GM18508 (cell line): ENCODE data around the gene MAP4K3.
"Not testable (repeated sequence)": the region's sequence is repeated elsewhere in the genome, so short reads cannot be mapped to it uniquely, and the experiment has no call there.

Source experiments
- ATAC-seq: cut with Tn5 transposase; IDR thresholded peaks from one replicate; pipeline ENCODE4 v1.9.1; 2021; ENCODE audit warnings: moderate number of reproducible peaks; ENCODE audit not compliant: insufficient read depth, unreplicated experiment

MAP4K3 gene

GRCh38 chr2:39413063-39413737 lies 23.9 kb downstream of the MAP4K3 start:
- ATAC-seq: no peak

GRCh38 chr2:39411181-39411944 lies 25.7 kb downstream of the MAP4K3 start:
- no peak for ATAC-seq

- ATAC-seq: no peak
Measured at GRCh38 chr2:39409697-39410389, 27.2 kb downstream of the MAP4K3 start.

- ATAC-seq: peak; percentile 41
Measured at GRCh38 chr2:39408351-39409136, 28.5 kb downstream of the MAP4K3 start.

- no peak for ATAC-seq
Measured at GRCh38 chr2:39407516-39408296, 29.4 kb downstream of the MAP4K3 start.

GRCh38 chr2:39405364-39405763 lies 31.7 kb downstream of the MAP4K3 start:
- ATAC-seq: no peak

- no peak for ATAC-seq
Measured at GRCh38 chr2:39403311-39403710, 33.8 kb downstream of the MAP4K3 start.

- ATAC-seq: no peak
Measured at GRCh38 chr2:39401319-39401718, 35.8 kb downstream of the MAP4K3 start.

- ATAC-seq: no peak
Measured at GRCh38 chr2:39399570-39399969, 37.5 kb downstream of the MAP4K3 start.

- no peak for ATAC-seq
Measured at GRCh38 chr2:39395313-39395712, 41.8 kb downstream of the MAP4K3 start.

GRCh38 chr2:39394516-39394961 lies 42.5 kb downstream of the MAP4K3 start:
- ATAC-seq: no peak

GRCh38 chr2:39392672-39393071 lies 44.4 kb downstream of the MAP4K3 start:
- ATAC-seq: no peak

- no peak for ATAC-seq
Measured at GRCh38 chr2:39390216-39390615, 46.9 kb downstream of the MAP4K3 start.

- ATAC-seq: no peak
Measured at GRCh38 chr2:39386064-39386463, 51.0 kb downstream of the MAP4K3 start.

- ATAC-seq: no peak
Measured at GRCh38 chr2:39385172-39385571, 51.9 kb downstream of the MAP4K3 start.

- ATAC-seq: not testable (repeated sequence)
Measured at GRCh38 chr2:39384071-39384470, 53.0 kb downstream of the MAP4K3 start.

GRCh38 chr2:39383146-39383545 lies 53.9 kb downstream of the MAP4K3 start:
- no peak for ATAC-seq

- ATAC-seq: no peak
Measured at GRCh38 chr2:39381653-39382052, 55.4 kb downstream of the MAP4K3 start.

GRCh38 chr2:39380525-39381150 lies 56.4 kb downstream of the MAP4K3 start:
- ATAC-seq: no peak
